GM19372 (cell line): ENCODE data around the gene IRX4.

Experiments used
- ATAC-seq: cut with Tn5 transposase; IDR thresholded peaks from one replicate; pipeline ENCODE4 v1.9.1; 2021; ENCODE audit warnings: mild to moderate bottlenecking, low read depth, moderate library complexity; ENCODE audit not compliant: unreplicated experiment

Gene IRX4

GRCh38 chr5:1882337-1883119, at the start of gene IRX4:
Gene IRX4 (minus strand): TSS chr5:1882925. CDS start chr5:1882647, 278 bp downstream.
- no peak for ATAC-seq

GRCh38 chr5:1931604-1932231, 49.0 kb upstream of the IRX4 start:
- no peak for ATAC-seq

- no peak for ATAC-seq
Observed at GRCh38 chr5:1930880-1931603, 48.3 kb upstream of the IRX4 start.

- no peak for ATAC-seq
Observed at GRCh38 chr5:1930501-1930879, 47.8 kb upstream of the IRX4 start.

GRCh38 chr5:1929108-1929991, 46.6 kb upstream of the IRX4 start:
- ATAC-seq, result no peak

- ATAC-seq, result no peak
Observed at GRCh38 chr5:1926471-1927341, 44.0 kb upstream of the IRX4 start.

GRCh38 chr5:1926071-1926440, 43.3 kb upstream of the IRX4 start:
- ATAC-seq, result no peak

GRCh38 chr5:1925111-1926070, 42.7 kb upstream of the IRX4 start:
- ATAC-seq, result no peak

GRCh38 chr5:1923766-1924165, 41.0 kb upstream of the IRX4 start:
- no peak for ATAC-seq

- no peak for ATAC-seq
Observed at GRCh38 chr5:1923341-1923740, 40.6 kb upstream of the IRX4 start.

- ATAC-seq, result no peak
Observed at GRCh38 chr5:1921711-1922110, 39.0 kb upstream of the IRX4 start.

- no peak for ATAC-seq
Observed at GRCh38 chr5:1919750-1920149, 37.0 kb upstream of the IRX4 start.

- ATAC-seq, result no peak
Observed at GRCh38 chr5:1919209-1919566, 36.5 kb upstream of the IRX4 start.

GRCh38 chr5:1918488-1919208, 35.9 kb upstream of the IRX4 start:
- ATAC-seq, result no peak

GRCh38 chr5:1917830-1918487, 35.2 kb upstream of the IRX4 start:
- ATAC-seq, result no peak

GRCh38 chr5:1916041-1917001, 33.6 kb upstream of the IRX4 start:
- no peak for ATAC-seq
